SK-N-SH treated with all-trans-retinoic acid at 6 μM for 48 hours (cell line): ENCODE results near the gene DNAH7.

Experiments used
- ARNTL ChIP-seq: fragments of 450-650 bp; formaldehyde crosslinking; IDR thresholded peaks from 2 replicates; pipeline ENCODE4 v1.5.0; 2020; ENCODE audit warnings: low read depth, mild to moderate bottlenecking, moderate library complexity, borderline replicate concordance
- CSDC2 ChIP-seq: fragments of 250-450 bp; sonication (Bioruptor Pico); IDR thresholded peaks from 2 replicates; pipeline ENCODE4 v1.5.0; 2020; ENCODE audit warnings: mild to moderate bottlenecking, moderate library complexity
- ISL1 ChIP-seq: fragments of 250-450 bp; sonication (Bioruptor Pico); IDR thresholded peaks from 2 replicates; pipeline ENCODE4 v2.1.2; 2022; ENCODE audit warnings: mild to moderate bottlenecking, moderate library complexity
- PATZ1 ChIP-seq: fragments of 250-450 bp; sonication (Bioruptor Pico); IDR thresholded peaks from 2 replicates; pipeline ENCODE4 v1.8.0; 2020; ENCODE audit warnings: mild to moderate bottlenecking, moderate library complexity, borderline replicate concordance
- RARB ChIP-seq: fragments of 250-450 bp; sonication (Bioruptor Pico); IDR thresholded peaks from 2 replicates; pipeline ENCODE4 v1.8.0; 2021; ENCODE audit warnings: mild to moderate bottlenecking, moderate library complexity
- TSHZ2 ChIP-seq: fragments of 250-450 bp; sonication (Bioruptor Pico); IDR thresholded peaks from 2 replicates; pipeline ENCODE4 v1.5.0; 2020; ENCODE audit warnings: mild to moderate bottlenecking, moderate library complexity
- ZFP30 ChIP-seq: fragments of 450-650 bp; formaldehyde crosslinking; IDR thresholded peaks from 2 replicates; pipeline ENCODE4 v1.5.0; 2022; ENCODE audit warnings: mild to moderate bottlenecking, moderate library complexity
- ZNF70 ChIP-seq: fragments of 450-650 bp; formaldehyde crosslinking; IDR thresholded peaks from 2 replicates; pipeline ENCODE4 v1.5.0; 2020; ENCODE audit warnings: mild to moderate bottlenecking, moderate library complexity
- TF ChIP-seq, protein P1 (sequence below): fragments of 250-450 bp; sonication (Bioruptor Pico); IDR thresholded peaks from 2 replicates; pipeline ENCODE4 v1.8.0; 2021; ENCODE audit warnings: low read depth, mild to moderate bottlenecking, moderate library complexity, borderline replicate concordance
- TF ChIP-seq, protein P2 (sequence below): fragments of 250-450 bp; sonication (Bioruptor Pico); IDR thresholded peaks from 2 replicates; pipeline ENCODE4 v1.5.1; 2021; ENCODE audit warnings: mild to moderate bottlenecking, moderate library complexity

- TF ChIP-seq, protein P1, sequence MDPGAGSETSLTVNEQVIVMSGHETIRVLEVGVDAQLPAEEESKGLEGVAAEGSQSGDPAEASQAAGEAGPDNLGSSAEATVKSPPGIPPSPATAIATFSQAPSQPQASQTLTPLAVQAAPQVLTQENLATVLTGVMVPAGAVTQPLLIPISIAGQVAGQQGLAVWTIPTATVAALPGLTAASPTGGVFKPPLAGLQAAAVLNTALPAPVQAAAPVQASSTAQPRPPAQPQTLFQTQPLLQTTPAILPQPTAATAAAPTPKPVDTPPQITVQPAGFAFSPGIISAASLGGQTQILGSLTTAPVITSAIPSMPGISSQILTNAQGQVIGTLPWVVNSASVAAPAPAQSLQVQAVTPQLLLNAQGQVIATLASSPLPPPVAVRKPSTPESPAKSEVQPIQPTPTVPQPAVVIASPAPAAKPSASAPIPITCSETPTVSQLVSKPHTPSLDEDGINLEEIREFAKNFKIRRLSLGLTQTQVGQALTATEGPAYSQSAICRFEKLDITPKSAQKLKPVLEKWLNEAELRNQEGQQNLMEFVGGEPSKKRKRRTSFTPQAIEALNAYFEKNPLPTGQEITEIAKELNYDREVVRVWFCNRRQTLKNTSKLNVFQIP (CRISPR knock-in tag): no peak
- TF ChIP-seq PATZ1 (CRISPR knock-in tag): no peak
- TF ChIP-seq, protein P2, sequence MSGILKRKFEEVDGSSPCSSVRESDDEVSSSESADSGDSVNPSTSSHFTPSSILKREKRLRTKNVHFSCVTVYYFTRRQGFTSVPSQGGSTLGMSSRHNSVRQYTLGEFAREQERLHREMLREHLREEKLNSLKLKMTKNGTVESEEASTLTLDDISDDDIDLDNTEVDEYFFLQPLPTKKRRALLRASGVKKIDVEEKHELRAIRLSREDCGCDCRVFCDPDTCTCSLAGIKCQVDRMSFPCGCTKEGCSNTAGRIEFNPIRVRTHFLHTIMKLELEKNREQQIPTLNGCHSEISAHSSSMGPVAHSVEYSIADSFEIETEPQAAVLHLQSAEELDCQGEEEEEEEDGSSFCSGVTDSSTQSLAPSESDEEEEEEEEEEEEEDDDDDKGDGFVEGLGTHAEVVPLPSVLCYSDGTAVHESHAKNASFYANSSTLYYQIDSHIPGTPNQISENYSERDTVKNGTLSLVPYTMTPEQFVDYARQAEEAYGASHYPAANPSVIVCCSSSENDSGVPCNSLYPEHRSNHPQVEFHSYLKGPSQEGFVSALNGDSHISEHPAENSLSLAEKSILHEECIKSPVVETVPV (CRISPR knock-in tag): no peak
- TF ChIP-seq RARB (CRISPR knock-in tag): no peak
- TF ChIP-seq ZNF70 (CRISPR knock-in tag): no peak
- TF ChIP-seq ZFP30: no peak
- TF ChIP-seq ISL1 (CRISPR knock-in tag): no peak
- TF ChIP-seq ARNTL (CRISPR knock-in tag): no peak
- no peak for TF ChIP-seq TSHZ2 (CRISPR knock-in tag)
- no peak for TF ChIP-seq CSDC2 (CRISPR knock-in tag)
These were observed 309.8 kb downstream of the DNAH7 start for GRCh38 chr2:195758846-195759245.
